Measurements from ENCODE around the gene TPO.
"Not testable (repeated sequence)": the region's sequence is repeated elsewhere in the genome, so short reads cannot be mapped to it uniquely, and the experiment has no call there.

Gene TPO

GRCh38 chr2:1487758-1488157 lies 74.5 kb downstream of the TPO start:
- no peak for DNase-seq

GRCh38 chr2:1488181-1488671 lies 75.0 kb downstream of the TPO start:
- no peak for DNase-seq

GRCh38 chr2:1488851-1489250 lies 75.6 kb downstream of the TPO start:
- DNase-seq, result no peak

GRCh38 chr2:1489486-1489885 lies 76.2 kb downstream of the TPO start:
- no peak for DNase-seq

GRCh38 chr2:1490381-1490780 lies 77.1 kb downstream of the TPO start:
- DNase-seq, result not testable (repeated sequence)

- DNase-seq, result no peak
Observed at GRCh38 chr2:1491751-1492150, 78.5 kb downstream of the TPO start.

- DNase-seq, result not testable (repeated sequence)
Observed at GRCh38 chr2:1492231-1492630, 79.0 kb downstream of the TPO start.

GRCh38 chr2:1492711-1493430 lies 79.6 kb downstream of the TPO start:
- DNase-seq, result no peak

GRCh38 chr2:1493431-1494126 lies 80.3 kb downstream of the TPO start:
- DNase-seq, result no peak

- no peak for DNase-seq
Observed at GRCh38 chr2:1494257-1494656, 81.0 kb downstream of the TPO start.

- no peak for DNase-seq
Observed at GRCh38 chr2:1494906-1495305, 81.6 kb downstream of the TPO start.

- no peak for DNase-seq
Observed at GRCh38 chr2:1495676-1496358, 82.6 kb downstream of the TPO start.

GRCh38 chr2:1496359-1496821 lies 83.1 kb downstream of the TPO start:
- DNase-seq, result no peak

GRCh38 chr2:1497122-1497611 lies 83.9 kb downstream of the TPO start:
- no peak for DNase-seq

- DNase-seq, result no peak
Observed at GRCh38 chr2:1498176-1498575, 84.9 kb downstream of the TPO start.

- DNase-seq, result no peak
Observed at GRCh38 chr2:1499033-1499795, 86.0 kb downstream of the TPO start.

- DNase-seq, result no peak
Observed at GRCh38 chr2:1501038-1501851, 88.0 kb downstream of the TPO start.

- no peak for DNase-seq
Observed at GRCh38 chr2:1501991-1502390, 88.7 kb downstream of the TPO start.

- DNase-seq, result no peak
Observed at GRCh38 chr2:1502891-1503304, 89.6 kb downstream of the TPO start.

GRCh38 chr2:1503471-1504310 lies 90.4 kb downstream of the TPO start:
- no peak for DNase-seq

GRCh38 chr2:1504311-1504750 lies 91.1 kb downstream of the TPO start:
- DNase-seq, result no peak
